ENCODE data around the gene ILKAP. TPM values are rescaled to one million over a fixed set of nuclear protein-coding genes. Genes with fewer than 3 reads are reported as not detected.

The ILKAP gene
- total RNA-seq, 1 donor from 2014 or later = 40.5 TPM

- DNase-seq (ENCODE audit: low spot score) = no peak
Observed at GRCh38 chr2:238237431-238238135, 34.1 kb upstream of the ILKAP start.

GRCh38 chr2:238236571-238236970, 33.1 kb upstream of the ILKAP start:
- no peak for DNase-seq (ENCODE audit: low spot score)

- no peak for DNase-seq (ENCODE audit: low spot score)
Observed at GRCh38 chr2:238235856-238236255, 32.4 kb upstream of the ILKAP start.

GRCh38 chr2:238235331-238235732, 31.8 kb upstream of the ILKAP start:
- DNase-seq (ENCODE audit: low spot score) = no peak

- no peak for DNase-seq (ENCODE audit: low spot score)
Observed at GRCh38 chr2:238233625-238234024, 30.1 kb upstream of the ILKAP start.

- no peak for DNase-seq (ENCODE audit: low spot score)
Observed at GRCh38 chr2:238231809-238232208, 28.3 kb upstream of the ILKAP start.

- peak; percentile 82 for DNase-seq (ENCODE audit: low spot score)
Observed at GRCh38 chr2:238231251-238231793, 27.8 kb upstream of the ILKAP start.

- DNase-seq (ENCODE audit: low spot score) = no peak
Observed at GRCh38 chr2:238230699-238231098, 27.2 kb upstream of the ILKAP start.

GRCh38 chr2:238228700-238229099, 25.2 kb upstream of the ILKAP start:
- DNase-seq (ENCODE audit: low spot score) = peak; percentile 54

- DNase-seq (ENCODE audit: low spot score) = no peak
Observed at GRCh38 chr2:238227587-238228032, 24.1 kb upstream of the ILKAP start.

GRCh38 chr2:238226698-238227586, 23.4 kb upstream of the ILKAP start:
- no peak for DNase-seq (ENCODE audit: low spot score)

- no peak for DNase-seq (ENCODE audit: low spot score)
Observed at GRCh38 chr2:238225911-238226697, 22.6 kb upstream of the ILKAP start.

GRCh38 chr2:238225121-238225520, 21.6 kb upstream of the ILKAP start:
- no peak for DNase-seq (ENCODE audit: low spot score)

GRCh38 chr2:238224356-238225035, 21.0 kb upstream of the ILKAP start:
- no peak for DNase-seq (ENCODE audit: low spot score)

GRCh38 chr2:238220892-238221521, 17.5 kb upstream of the ILKAP start:
- no peak for DNase-seq (ENCODE audit: low spot score)

- no peak for DNase-seq (ENCODE audit: low spot score)
Observed at GRCh38 chr2:238220274-238220891, 16.9 kb upstream of the ILKAP start.

- DNase-seq (ENCODE audit: low spot score) = no peak
Observed at GRCh38 chr2:238216651-238217184, 13.2 kb upstream of the ILKAP start.

GRCh38 chr2:238207006-238207405, 3.5 kb upstream of the ILKAP start:
- DNase-seq (ENCODE audit: low spot score) = no peak

- DNase-seq (ENCODE audit: low spot score) = no peak
Observed at GRCh38 chr2:238203973-238204683, 633 bp upstream of the ILKAP start.

Data from mucosa of gallbladder (tissue), 1 donor.